Hepatocyte (in vitro differentiated cells): ENCODE data around the gene GCC1. TPM values are rescaled to one million over a fixed set of nuclear protein-coding genes. Genes with fewer than 3 reads are reported as not detected.
A peak's percentile ranks its signal among the peaks of the same experiment; 100 is the strongest.

ENCODE experiments used
- DNase-seq: peaks from one replicate; pipeline ENCODE4 v3.0.0-alpha.2; 2016; ENCODE audit warnings: low spot score
- H2AFZ ChIP-seq: fragments of 200-600 bp; sonication (generic); 2 replicates; pipeline ENCODE4 v1.6.0; 2016; ENCODE audit warnings: antibody characterized with exemption, mild to moderate bottlenecking
- H3K27ac ChIP-seq: fragments of 200-600 bp; sonication (generic); 2 replicates; pipeline ENCODE4 v1.5.1; 2016; ENCODE audit warnings: mild to moderate bottlenecking
- H3K27me3 ChIP-seq: fragments of 200-600 bp; sonication (generic); 2 replicates; pipeline ENCODE4 v1.6.1; 2016
- H3K36me3 ChIP-seq: fragments of 200-600 bp; sonication (generic); replicated peaks from 2 replicates; pipeline ENCODE4 v1.5.1; 2016; ENCODE audit warnings: low read depth; ENCODE audit not compliant: insufficient read depth
- H3K4me1 ChIP-seq: fragments of 200-600 bp; sonication (generic); 2 replicates; pipeline ENCODE4 v1.5.1; 2016; ENCODE audit warnings: mild to moderate bottlenecking, moderate library complexity; ENCODE audit not compliant: insufficient read depth
- H3K4me2 ChIP-seq: fragments of 200-600 bp; sonication (generic); 2 replicates; pipeline ENCODE4 v1.6.0; 2016
- H3K4me3 ChIP-seq: fragments of 200-600 bp; sonication (generic); 2 replicates; pipeline ENCODE4 v1.5.1; 2016; ENCODE audit warnings: mild to moderate bottlenecking
- H3K79me2 ChIP-seq: fragments of 200-600 bp; sonication (generic); 2 replicates; pipeline ENCODE4 v1.6.0; 2017; ENCODE audit warnings: mild to moderate bottlenecking
- H3K9me2 ChIP-seq: fragments of 200-600 bp; sonication (generic); replicated peaks from 2 replicates; pipeline ENCODE4 v1.6.0; 2017; ENCODE audit warnings: mild to moderate bottlenecking; ENCODE audit not compliant: insufficient read depth
- H3K9me3 ChIP-seq: fragments of 200-600 bp; sonication (generic); 2 replicates; pipeline ENCODE4 v1.5.1; 2016; ENCODE audit warnings: low read depth, mild to moderate bottlenecking
- H4K20me1 ChIP-seq: fragments of 200-600 bp; sonication (generic); 2 replicates; pipeline ENCODE4 v1.6.0; 2016; ENCODE audit warnings: mild to moderate bottlenecking; ENCODE audit not compliant: insufficient read depth, poor library complexity, severe bottlenecking
- EZH2 ChIP-seq: fragments of 200-600 bp; sonication (generic); IDR thresholded peaks from 2 replicates; pipeline ENCODE4 v1.6.1; 2016; ENCODE audit warnings: antibody characterized with exemption, mild to moderate bottlenecking, borderline replicate concordance
- EZH2phosphoT487 ChIP-seq: fragments of 200-600 bp; sonication (generic); IDR thresholded peaks from one replicate; pipeline ENCODE4 v1.6.1; 2018; ENCODE audit warnings: antibody characterized with exemption, mild to moderate bottlenecking, low read depth, moderate library complexity; ENCODE audit not compliant: unreplicated experiment, severe bottlenecking
- WGBS: methylation state at CpG from one replicate; pipeline ENCODE4 v1.1.6; 2016; ENCODE audit warnings: low lambda C conversion rate; ENCODE audit errors: missing lambda C conversion rate; 5-methylcytosine and 5-hydroxymethylcytosine counted together
- polyA plus RNA-seq: library from polyadenylated mRNA; unstranded; fragments of >200 nt; fragmentation: Nextera tagmentation; extraction: Ambion mirVana; gene quantifications from 2 replicates; pipeline ENCODE4 v1.2.1, GENCODE V29; 2016
- total RNA-seq: library from RNA; depleted of rRNA; stranded (reverse); fragments of >200 nt; gene quantifications from 2 replicates; pipeline ENCODE4 v1.2.3, GENCODE V29; 2014
- TF ChIP-seq, protein P1 (sequence below): fragments of 200-600 bp; sonication (generic); IDR thresholded peaks from 2 replicates; pipeline ENCODE4 v1.5.1; 2016; ENCODE audit warnings: antibody characterized with exemption, mild to moderate bottlenecking; ENCODE audit not compliant: poor library complexity

The GCC1 gene, protein sequence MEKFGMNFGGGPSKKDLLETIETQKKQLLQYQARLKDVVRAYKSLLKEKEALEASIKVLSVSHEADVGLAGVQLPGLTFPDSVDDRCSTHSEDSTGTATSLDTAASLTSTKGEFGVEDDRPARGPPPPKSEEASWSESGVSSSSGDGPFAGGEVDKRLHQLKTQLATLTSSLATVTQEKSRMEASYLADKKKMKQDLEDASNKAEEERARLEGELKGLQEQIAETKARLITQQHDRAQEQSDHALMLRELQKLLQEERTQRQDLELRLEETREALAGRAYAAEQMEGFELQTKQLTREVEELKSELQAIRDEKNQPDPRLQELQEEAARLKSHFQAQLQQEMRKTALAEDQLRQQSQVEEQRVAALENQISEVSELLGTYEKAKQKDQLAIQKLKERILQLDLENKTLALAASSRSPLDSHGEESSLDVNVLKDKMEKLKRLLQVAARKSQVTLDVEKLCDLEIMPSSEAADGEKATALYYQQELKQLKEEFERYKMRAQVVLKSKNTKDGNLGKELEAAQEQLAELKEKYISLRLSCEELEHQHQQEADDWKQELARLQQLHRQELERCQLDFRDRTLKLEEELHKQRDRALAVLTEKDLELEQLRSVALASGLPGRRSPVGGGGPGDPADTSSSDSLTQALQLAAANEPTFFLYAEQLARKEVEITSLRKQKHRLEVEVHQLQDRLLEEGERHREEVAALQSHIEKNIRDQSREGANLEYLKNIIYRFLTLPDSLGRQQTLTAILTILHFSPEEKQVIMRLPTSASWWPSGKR
- total RNA-seq: 15.4 TPM in 2 replicates
- 12.3 and 13.0 TPM in 2 replicates for polyA plus RNA-seq

DNA sequence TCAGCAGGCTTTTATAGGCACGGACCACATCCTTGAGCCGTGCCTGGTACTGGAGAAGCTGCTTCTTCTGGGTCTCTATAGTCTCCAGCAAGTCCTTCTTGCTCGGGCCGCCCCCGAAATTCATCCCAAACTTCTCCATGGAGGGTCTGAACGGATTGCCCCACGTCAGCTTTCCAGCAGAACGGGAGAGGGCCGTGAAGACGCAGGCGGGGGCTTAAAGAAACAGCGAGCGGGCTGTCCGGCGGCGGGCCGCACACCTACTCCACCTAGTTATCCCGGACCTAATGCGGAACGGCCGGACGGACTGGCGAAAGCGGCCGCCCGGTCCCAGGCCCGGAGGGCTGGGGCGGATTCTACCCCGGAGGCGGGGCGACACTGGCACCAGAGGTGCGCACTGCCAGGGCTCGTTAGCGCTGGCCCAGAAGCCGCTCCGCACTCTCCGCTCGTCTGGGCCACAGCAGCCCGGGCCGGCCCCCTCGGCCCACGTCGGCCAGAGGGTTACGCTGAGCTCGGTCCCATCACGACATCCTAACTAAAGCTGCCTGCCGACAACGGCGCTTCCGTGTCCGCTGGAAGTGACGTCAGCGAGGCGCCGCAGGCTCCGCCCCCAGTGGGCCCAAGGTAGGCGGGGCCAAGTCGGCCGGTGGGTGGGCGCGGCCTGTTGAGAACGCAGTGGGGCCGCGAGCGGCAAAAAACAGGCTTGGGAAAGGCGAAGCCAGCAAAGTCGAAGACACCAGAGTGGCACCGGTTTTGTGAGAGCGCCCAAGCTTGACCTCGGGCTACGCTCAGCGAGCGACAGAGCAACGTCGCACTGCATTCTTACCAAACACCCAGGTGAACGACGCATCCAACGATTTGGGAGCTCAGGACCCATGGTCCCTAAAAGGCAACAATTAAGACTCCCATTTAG is at the start of gene GCC1:
Gene GCC1 (minus strand): TSS at position 553 of the 910 bp plus-strand sequence. CDS start 414 bp downstream, at position 139.
- TF ChIP-seq, protein P1, sequence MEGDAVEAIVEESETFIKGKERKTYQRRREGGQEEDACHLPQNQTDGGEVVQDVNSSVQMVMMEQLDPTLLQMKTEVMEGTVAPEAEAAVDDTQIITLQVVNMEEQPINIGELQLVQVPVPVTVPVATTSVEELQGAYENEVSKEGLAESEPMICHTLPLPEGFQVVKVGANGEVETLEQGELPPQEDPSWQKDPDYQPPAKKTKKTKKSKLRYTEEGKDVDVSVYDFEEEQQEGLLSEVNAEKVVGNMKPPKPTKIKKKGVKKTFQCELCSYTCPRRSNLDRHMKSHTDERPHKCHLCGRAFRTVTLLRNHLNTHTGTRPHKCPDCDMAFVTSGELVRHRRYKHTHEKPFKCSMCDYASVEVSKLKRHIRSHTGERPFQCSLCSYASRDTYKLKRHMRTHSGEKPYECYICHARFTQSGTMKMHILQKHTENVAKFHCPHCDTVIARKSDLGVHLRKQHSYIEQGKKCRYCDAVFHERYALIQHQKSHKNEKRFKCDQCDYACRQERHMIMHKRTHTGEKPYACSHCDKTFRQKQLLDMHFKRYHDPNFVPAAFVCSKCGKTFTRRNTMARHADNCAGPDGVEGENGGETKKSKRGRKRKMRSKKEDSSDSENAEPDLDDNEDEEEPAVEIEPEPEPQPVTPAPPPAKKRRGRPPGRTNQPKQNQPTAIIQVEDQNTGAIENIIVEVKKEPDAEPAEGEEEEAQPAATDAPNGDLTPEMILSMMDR: no peak
- no peak for TF ChIP-seq EZH2
- TF ChIP-seq EZH2phosphoT487: no peak
- no peaks in the 10 kb centered on the region for H3K9me3 ChIP-seq
- H3K79me2 ChIP-seq: peaks cover 60% of the 10 kb centered on the region
- DNase-seq: peak; percentile 95
- peak within 1 kb of the TSS; percentile 96 for H3K4me2 ChIP-seq
- peak within 1 kb of the TSS; percentile 92 for H3K27ac ChIP-seq
- no peaks in the 10 kb centered on the region for H3K36me3 ChIP-seq
- no peaks in the 10 kb centered on the region for H3K27me3 ChIP-seq
- peak within 1 kb of the TSS; percentile 54 for H3K4me3 ChIP-seq
- H2AFZ ChIP-seq: peak within 1 kb of the TSS; percentile 77
- 5% methylated on average over 78 of the region's 78 CpGs for WGBS
- H4K20me1 ChIP-seq: peaks cover 25% of the 10 kb centered on the region
- H3K4me1 ChIP-seq: peaks cover 25% of the 10 kb centered on the region
- no peaks in the 10 kb centered on the region for H3K9me2 ChIP-seq

DNA sequence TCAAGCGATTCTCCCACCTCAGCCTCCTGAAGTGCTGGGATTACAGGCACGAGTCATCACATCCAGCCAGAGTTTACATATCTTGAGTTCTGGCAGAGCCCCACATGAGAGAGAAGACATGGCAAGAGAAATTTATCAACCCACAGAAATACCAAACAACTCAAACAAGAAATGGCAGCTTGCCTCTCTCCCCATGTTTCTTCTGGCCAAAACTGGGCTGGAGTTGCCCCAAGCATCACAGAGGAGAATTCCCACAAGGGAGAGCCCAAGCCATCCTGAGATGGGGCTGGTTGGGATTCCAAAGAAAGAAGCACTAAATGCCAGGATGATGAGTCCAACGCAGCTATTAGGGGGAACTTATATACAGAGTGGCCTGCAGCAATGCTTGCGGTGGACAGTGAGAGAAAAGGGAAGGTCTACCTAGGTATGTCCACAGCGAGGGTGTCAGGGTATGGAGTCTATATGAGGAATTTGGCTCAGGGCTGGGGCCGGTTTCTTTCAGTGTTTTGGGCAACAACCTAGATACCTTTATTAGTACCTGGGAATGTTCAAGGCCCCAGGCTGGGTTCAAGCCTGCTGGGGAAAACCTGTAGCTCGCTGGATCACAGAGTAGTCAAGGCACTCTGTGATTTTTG is 47.0 kb upstream of the GCC1 start:
- Histone ChIP-seq H3K9me3 (no peaks in the 10 kb centered on the region), H3K27ac (no peak overlapping the region), H3K79me2 (no peaks in the 10 kb centered on the region), H3K9me2 (no peaks in the 10 kb centered on the region), H3K36me3 (no peaks in the 10 kb centered on the region), H3K4me3 (no peak overlapping the region), H3K27me3 (no peaks in the 10 kb centered on the region), H2AFZ (no peak overlapping the region), H4K20me1 (no peaks in the 10 kb centered on the region), H3K4me1 (no peaks in the 10 kb centered on the region), H3K4me2 (no peak overlapping the region)
- no peak for DNase-seq
- WGBS: 77% methylated on average over 7 of the region's 7 CpGs
- no peak for TF ChIP-seq EZH2phosphoT487
- TF ChIP-seq, protein P1: no peak

DNA sequence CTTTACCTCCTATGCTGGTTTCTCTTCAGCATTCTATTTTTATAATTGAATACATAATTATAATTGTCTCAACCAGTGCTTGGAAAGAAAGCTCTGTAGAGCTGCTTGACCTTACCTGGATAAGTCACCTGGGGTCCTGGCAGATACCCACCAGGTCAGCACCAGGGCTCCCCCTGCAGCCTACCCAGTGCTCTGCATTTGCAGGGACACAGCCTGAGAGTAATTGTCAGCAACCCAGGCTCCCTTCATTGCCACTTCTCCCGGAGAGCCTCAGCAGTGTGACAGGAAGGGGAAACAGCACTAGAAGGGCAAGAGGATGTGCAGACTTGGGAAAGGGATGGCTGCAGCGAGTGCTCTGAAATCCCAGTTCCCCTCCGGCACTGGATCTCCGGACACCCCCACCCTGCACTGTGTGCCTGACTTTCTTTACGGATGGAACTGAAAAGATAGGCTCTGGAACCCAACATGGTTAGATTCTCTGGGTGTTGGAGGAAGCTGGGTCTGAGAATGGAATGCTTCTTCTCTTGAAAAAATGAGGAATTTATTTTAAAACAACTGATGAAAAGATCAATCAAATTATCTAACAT is 44.0 kb upstream of the GCC1 start:
- Histone ChIP-seq H2AFZ (no peak overlapping the region), H3K4me2 (peak overlapping the region; percentile 40), H3K9me3 (no peaks in the 10 kb centered on the region), H3K9me2 (no peaks in the 10 kb centered on the region), H3K4me1 (no peaks in the 10 kb centered on the region), H4K20me1 (no peaks in the 10 kb centered on the region), H3K36me3 (no peaks in the 10 kb centered on the region), H3K27ac (no peak overlapping the region), H3K79me2 (no peaks in the 10 kb centered on the region), H3K4me3 (no peak overlapping the region), H3K27me3 (no peaks in the 10 kb centered on the region)
- DNase-seq: peak; percentile 43
- TF ChIP-seq, protein P1: peak; percentile 45
- no peak for TF ChIP-seq EZH2phosphoT487
- TF ChIP-seq EZH2: no peak
- WGBS: 16% methylated on average over 5 of the region's 5 CpGs
